GM19455 (cell line): ENCODE data around the gene TENM3.

ENCODE experiments used
- ATAC-seq: cut with Tn5 transposase; IDR thresholded peaks from one replicate; pipeline ENCODE4 v1.9.1; 2021; ENCODE audit not compliant: unreplicated experiment

The TENM3 gene

DNA sequence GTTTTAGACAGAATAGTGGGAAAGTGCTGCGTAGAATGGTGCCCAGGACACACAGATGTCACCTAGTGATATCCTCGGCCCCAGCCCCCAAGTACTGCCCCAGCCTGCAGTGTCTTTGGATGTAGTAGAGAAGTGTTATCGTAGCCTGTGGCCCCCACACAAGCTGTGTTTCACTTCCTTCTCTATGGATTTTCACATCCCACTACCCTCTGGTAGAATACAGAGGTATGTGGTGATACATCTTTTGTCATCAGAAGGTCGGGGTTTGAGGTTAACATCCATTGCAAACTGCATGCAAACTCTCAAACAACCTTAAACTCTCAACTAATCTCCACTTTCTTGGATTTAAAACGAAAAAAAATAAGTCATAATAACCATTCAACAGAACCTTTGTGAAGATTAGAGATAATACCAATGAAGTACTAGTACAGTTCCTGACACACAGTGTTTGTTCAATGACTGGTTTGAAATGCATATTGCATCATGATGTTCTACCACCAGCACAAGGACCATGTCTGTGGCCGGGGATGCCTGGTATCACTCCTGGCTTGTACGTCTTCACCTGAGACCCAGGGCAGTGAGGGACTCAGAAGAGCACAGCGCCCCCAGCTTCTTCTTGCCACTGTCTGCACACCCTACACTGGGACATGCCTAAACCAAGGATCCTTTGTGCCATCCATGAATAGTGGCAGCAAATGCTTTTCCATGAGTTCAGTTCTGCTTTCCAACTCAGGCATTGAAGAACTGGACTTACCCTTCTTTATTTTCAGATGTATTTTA is 406.7 kb downstream of the TENM3 start:
- no peak for ATAC-seq

- ATAC-seq, result no peak
Observed at GRCh38 chr4:182653596-182653995, 410.4 kb downstream of the TENM3 start.

GRCh38 chr4:182655340-182655739 is 412.1 kb downstream of the TENM3 start:
- ATAC-seq, result no peak

- ATAC-seq, result no peak
Observed at GRCh38 chr4:182662551-182662950, 419.3 kb downstream of the TENM3 start.

- ATAC-seq, result no peak
Observed at GRCh38 chr4:182671231-182671630, 428.0 kb downstream of the TENM3 start.

GRCh38 chr4:182671749-182672148 is 428.5 kb downstream of the TENM3 start:
- no peak for ATAC-seq

DNA sequence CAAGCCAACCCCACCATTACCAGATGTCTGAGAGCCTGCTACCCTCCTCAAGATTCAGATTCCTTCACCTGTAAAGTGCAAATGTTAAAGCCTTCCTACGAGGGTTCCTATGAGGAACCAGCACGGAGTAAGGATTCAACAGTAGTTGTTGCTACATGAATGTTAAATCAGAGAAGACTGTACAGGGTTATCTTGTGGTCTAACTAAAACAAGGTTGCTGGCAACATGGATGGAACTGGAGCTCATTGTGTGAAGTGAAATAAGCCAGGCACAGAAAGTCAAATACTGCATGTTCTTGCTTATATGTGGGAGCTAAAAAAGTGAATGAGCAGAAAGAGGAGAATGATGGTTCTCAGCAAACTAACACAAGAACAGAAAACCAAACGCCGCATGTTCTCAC is 435.4 kb downstream of the TENM3 start:
- ATAC-seq, result no peak

GRCh38 chr4:182679533-182679932 is 436.3 kb downstream of the TENM3 start:
- no peak for ATAC-seq

- ATAC-seq, result no peak
Observed at GRCh38 chr4:182680234-182680653, 437.0 kb downstream of the TENM3 start.

GRCh38 chr4:182683661-182684060 is 440.5 kb downstream of the TENM3 start:
- no peak for ATAC-seq

DNA sequence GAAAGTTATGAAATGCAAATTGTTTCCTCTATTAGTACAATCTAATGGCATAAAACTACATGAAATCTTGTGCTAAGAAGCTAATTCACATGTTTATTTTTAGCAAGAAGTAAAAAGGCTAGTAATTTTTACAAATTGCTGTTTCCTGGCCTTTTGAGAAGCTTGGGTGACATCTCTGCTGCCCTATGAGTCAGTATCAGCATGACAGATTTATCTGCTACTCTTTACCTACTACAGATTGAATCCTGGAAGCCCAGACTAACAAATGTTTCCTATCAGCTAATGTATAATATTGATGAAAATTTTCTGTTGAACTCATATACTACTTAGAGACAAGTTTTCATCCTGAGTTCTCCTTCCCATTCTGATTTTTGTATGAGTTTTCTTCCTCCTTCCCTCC is 441.6 kb downstream of the TENM3 start:
- ATAC-seq, result no peak

DNA sequence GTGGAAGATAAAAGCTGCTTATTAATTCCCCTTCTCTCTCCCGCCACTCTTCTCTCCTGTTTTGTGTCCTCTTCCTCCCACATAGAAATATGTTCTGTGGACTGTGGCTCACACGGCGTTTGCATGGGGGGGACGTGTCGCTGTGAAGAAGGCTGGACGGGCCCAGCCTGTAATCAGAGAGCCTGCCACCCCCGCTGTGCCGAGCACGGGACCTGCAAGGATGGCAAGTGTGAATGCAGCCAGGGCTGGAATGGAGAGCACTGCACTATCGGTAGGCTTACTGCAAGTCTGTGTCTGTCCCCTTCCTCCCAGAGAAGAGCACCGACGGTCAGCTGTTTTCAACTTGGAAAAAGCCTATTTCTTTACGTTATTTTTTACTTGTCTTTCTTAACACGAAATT is 444.9 kb downstream of the TENM3 start:
- no peak for ATAC-seq

DNA sequence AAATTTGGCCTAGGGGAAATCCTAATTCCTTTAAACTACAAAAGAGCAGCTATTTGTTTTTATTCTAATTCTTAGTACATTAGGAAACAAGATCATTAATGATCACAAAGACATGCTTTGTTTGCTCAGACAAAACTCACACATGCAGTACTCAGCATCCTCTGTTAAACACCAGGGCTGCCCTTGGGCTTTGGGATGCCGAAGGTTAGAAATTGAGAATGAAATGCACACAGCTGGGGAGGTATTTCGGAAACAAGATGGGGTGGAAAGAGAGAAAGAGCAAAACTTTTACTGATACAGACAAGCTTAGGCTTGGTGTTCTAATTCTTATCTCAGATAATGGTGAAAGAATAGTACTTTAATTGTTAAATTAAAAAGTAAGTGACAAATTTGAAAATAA is 451.3 kb downstream of the TENM3 start:
- no peak for ATAC-seq

DNA sequence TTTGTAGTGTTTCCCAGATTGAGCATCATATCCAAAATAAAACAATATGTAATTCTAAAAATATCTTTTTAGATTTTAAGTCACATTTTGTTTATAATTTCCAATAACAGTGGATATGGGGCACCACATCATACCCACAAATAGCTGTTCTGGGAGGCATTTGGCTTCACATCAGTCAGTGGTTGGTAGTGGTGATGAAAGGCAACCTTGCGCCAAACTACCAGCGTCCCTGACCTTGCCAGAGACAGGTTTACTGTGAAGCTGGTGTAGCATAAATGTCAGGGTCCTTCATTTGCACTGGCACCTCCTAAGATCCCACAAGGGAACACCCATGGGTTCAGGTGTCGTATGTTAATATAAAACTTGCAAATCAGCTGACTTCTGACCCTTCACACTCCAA is 451.8 kb downstream of the TENM3 start:
- ATAC-seq, result no peak

DNA sequence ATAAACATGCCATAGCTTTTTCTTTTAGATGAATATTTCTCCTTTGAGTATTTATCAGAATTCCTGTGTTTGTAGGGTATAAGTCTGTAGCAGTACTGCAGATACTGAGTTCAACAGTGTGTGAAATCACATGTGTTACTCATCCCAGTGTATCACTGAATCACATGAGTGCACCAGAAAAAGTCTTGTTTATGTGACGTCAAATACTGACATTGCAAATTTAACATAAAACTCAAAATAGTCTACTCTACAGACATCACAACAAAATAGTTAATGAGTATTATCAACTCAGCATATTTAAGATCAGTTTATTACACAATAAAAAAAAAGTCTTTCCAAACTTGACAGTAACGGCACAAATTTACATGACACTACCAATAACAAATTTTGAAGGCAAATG is 452.6 kb downstream of the TENM3 start:
- no peak for ATAC-seq

- no peak for ATAC-seq
Observed at GRCh38 chr4:182697094-182697493, 453.9 kb downstream of the TENM3 start.

DNA sequence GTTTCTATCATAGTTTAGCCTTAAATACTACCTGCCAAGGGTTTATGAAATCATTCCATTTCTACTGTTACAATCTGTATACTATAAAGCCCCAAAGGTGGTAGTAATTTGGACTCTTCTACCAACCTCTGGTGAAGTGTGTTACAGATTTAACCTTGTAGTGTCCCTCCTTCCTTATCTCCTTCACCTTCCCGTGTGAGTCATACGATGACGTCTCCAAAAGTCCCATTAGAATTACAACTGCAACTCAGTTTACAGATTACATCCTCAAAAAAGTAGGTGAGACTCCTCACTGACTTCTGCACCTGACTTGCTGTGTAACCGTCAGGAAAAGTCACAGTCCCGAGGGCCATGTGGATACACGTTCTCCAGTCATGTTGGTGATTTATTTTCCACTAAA is 455.0 kb downstream of the TENM3 start:
- no peak for ATAC-seq

GRCh38 chr4:182699201-182699600 is 456.0 kb downstream of the TENM3 start:
- no peak for ATAC-seq

- no peak for ATAC-seq
Observed at GRCh38 chr4:182699795-182700194, 456.6 kb downstream of the TENM3 start.

DNA sequence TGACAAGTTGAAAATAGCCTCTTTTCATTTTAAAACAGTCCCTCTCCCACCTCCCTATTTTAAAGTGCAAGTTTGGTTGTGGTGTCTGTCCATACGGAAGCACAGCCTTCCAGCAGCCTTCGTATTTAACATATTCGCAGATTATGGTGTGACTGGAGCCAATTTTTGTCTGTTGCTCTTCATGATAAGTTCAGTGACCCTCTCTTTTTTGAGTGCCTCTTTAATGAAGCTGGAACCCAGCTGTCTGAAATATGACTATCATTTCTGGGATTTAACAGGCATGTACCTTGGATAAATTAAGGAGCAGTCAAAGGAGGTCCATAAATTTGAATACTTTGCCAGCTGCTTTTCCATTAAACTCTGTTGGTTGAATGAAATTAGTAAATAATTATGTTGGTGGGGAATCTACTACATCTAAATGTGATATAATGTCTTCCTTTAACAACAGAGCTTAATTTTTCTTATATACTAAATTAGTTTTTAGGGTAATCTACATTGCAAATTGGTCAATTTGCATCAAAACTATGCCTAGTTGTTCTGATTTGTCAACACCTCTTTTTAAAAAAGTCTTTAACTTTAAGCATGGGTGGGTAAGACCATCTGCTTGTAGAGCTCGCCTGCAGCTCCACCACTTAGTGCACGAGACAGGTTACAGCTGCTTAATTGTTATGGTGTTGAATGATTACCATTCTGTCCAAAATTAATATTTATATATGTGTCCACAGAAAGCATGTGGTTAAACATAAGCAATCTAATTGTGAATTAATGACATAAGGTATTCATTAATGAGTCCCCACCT is 457.4 kb downstream of the TENM3 start:
- no peak for ATAC-seq

GRCh38 chr4:182704077-182704476 is 460.9 kb downstream of the TENM3 start:
- ATAC-seq, result no peak

DNA sequence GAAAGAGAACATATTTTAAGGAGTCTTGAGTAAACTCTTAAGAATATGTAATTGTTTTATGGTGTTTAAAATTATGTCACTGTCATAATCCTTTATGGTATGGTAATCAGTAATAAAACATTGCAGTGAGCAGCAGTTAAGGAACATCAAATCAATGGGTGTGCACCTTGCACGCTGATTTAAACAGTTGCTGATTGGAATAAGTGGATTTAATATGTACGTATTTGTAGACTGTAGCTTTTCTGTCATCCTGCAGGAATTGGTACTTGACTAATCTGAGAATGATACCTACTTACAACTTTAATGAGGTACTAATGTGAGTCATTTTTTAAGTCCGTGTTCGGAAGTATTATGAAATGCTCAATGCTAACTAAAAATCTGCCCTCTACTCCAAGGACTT is 461.7 kb downstream of the TENM3 start:
- no peak for ATAC-seq
